ENCODE results near the gene MLLT10. TPM values are rescaled to one million over a fixed set of nuclear protein-coding genes. Genes with fewer than 3 reads are reported as not detected.

Gene MLLT10
- total RNA-seq, 1 experiment from 2014 or later = 60.1 TPM

DNA sequence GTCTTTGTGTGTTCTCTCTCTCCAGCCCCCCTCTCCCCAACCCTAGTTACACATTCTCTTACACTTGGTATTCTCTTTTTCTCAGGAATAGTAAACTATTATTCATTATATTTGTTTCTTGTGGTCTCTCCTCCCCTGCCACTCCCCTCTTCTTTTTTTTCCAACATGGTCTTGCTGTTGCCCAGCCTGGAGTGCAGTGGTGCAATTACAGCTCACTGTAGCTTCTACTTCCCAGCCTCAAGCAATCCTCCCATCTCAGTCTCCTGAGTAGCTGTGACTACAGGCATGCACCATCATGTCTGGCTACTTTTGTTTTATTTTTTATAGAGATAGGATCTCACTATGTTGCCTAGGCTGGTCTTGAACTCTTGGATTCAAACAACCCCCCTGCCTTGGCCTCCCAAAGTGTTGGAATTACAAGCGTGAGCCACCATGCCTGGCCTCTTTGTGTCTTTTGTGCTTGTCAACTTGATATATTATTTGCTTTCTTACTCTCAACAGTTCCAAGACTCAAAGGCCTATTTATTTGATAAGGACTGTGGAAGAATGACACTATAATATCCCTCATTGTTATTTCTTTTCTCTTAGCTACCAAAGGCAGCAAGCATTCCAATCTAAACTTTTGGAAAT is 66.9 kb downstream of the MLLT10 start (continued):
- TF ChIP-seq, protein P1, sequence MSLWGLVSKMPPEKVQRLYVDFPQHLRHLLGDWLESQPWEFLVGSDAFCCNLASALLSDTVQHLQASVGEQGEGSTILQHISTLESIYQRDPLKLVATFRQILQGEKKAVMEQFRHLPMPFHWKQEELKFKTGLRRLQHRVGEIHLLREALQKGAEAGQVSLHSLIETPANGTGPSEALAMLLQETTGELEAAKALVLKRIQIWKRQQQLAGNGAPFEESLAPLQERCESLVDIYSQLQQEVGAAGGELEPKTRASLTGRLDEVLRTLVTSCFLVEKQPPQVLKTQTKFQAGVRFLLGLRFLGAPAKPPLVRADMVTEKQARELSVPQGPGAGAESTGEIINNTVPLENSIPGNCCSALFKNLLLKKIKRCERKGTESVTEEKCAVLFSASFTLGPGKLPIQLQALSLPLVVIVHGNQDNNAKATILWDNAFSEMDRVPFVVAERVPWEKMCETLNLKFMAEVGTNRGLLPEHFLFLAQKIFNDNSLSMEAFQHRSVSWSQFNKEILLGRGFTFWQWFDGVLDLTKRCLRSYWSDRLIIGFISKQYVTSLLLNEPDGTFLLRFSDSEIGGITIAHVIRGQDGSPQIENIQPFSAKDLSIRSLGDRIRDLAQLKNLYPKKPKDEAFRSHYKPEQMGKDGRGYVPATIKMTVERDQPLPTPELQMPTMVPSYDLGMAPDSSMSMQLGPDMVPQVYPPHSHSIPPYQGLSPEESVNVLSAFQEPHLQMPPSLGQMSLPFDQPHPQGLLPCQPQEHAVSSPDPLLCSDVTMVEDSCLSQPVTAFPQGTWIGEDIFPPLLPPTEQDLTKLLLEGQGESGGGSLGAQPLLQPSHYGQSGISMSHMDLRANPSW (CRISPR knock-in tag; conservative IDR thresholded peaks at IDR 0.05; ENCODE audit: low read depth) = no peak
- TF ChIP-seq ETV6 (CRISPR knock-in tag; IDR thresholded peaks at IDR 0.05) = no peak
- no peak for TF ChIP-seq CREM (CRISPR knock-in tag; IDR thresholded peaks at IDR 0.05)
- TF ChIP-seq SMAD3 (CRISPR knock-in tag; IDR thresholded peaks at IDR 0.05; ENCODE audit: borderline replicate concordance) = no peak
- no peak for TF ChIP-seq HMGA2 (CRISPR knock-in tag; IDR thresholded peaks at IDR 0.05)
- TF ChIP-seq, protein P2, sequence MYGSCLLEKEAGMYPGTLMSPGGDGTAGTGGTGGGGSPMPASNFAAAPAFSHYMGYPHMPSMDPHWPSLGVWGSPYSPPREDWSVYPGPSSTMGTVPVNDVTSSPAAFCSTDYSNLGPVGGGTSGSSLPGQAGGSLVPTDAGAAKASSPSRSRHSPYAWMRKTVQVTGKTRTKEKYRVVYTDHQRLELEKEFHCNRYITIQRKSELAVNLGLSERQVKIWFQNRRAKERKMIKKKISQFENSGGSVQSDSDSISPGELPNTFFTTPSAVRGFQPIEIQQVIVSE (CRISPR knock-in tag; IDR thresholded peaks at IDR 0.05; ENCODE audit: borderline replicate concordance) = no peak
- no peak for TF ChIP-seq TEAD1 (CRISPR knock-in tag; IDR thresholded peaks at IDR 0.05)
- no peak for TF ChIP-seq NR1H2 (CRISPR knock-in tag; IDR thresholded peaks at IDR 0.05)

DNA sequence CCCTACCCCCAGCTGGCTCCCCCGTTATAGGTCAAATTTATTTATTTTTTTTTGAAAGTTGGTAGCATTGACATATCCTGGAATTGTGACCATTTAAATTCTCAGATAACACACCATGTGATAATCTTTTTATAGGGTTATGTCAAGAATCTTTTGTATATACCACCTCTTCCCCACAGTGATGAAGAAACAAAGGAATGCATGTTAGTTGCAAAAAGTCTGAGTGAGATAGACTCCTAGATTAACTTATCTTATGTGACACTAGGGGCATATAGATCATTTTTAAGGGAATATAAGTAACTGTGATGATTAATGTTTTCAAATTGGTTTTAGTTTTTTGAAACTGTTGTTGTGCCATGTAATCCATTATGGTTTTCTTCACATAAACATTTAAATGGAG is 68.3 kb downstream of the MLLT10 start:
- H3K9me3 Mint-ChIP-seq = peaks cover 4% of the 10 kb centered on the region; the same call in 1 of the 2 replicates
- H3K4me1 Mint-ChIP-seq = 0 out of 2 replicates have a peak, but pooled peaks cover 3% of the 10 kb centered on the region
- ATAC-seq (no peak), DNase-seq (ENCODE audit: low spot score) (no peak)
- ChIA-PET POLR2A (no interaction called here), CTCF (no interaction called here)
- peaks cover 12% of the 10 kb centered on the region for H3K36me3 Mint-ChIP-seq
- TF ChIP-seq, protein P3, sequence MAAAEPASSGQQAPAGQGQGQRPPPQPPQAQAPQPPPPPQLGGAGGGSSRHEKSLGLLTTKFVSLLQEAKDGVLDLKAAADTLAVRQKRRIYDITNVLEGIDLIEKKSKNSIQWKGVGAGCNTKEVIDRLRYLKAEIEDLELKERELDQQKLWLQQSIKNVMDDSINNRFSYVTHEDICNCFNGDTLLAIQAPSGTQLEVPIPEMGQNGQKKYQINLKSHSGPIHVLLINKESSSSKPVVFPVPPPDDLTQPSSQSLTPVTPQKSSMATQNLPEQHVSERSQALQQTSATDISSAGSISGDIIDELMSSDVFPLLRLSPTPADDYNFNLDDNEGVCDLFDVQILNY (CRISPR knock-in tag; IDR thresholded peaks at IDR 0.05) = no peak
- TF ChIP-seq RORB (CRISPR knock-in tag; IDR thresholded peaks at IDR 0.05) = no peak
- no peak for TF ChIP-seq ZNF121 (CRISPR knock-in tag; IDR thresholded peaks at IDR 0.05)
- TF ChIP-seq, protein P4, sequence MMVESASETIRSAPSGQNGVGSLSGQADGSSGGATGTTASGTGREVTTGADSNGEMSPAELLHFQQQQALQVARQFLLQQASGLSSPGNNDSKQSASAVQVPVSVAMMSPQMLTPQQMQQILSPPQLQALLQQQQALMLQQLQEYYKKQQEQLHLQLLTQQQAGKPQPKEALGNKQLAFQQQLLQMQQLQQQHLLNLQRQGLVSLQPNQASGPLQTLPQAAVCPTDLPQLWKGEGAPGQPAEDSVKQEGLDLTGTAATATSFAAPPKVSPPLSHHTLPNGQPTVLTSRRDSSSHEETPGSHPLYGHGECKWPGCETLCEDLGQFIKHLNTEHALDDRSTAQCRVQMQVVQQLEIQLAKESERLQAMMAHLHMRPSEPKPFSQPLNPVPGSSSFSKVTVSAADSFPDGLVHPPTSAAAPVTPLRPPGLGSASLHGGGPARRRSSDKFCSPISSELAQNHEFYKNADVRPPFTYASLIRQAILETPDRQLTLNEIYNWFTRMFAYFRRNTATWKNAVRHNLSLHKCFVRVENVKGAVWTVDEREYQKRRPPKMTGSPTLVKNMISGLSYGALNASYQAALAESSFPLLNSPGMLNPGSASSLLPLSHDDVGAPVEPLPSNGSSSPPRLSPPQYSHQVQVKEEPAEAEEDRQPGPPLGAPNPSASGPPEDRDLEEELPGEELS (CRISPR knock-in tag; IDR thresholded peaks at IDR 0.05) = no peak
- TF ChIP-seq RELA (CRISPR knock-in tag; IDR thresholded peaks at IDR 0.05; ENCODE audit: borderline replicate concordance) = no peak
- TF ChIP-seq NR1H2 (CRISPR knock-in tag; IDR thresholded peaks at IDR 0.05) = no peak
- TF ChIP-seq ESRRA (CRISPR knock-in tag; IDR thresholded peaks at IDR 0.05; ENCODE audit: borderline replicate concordance) = no peak
- no peak for TF ChIP-seq SMAD3 (CRISPR knock-in tag; IDR thresholded peaks at IDR 0.05; ENCODE audit: borderline replicate concordance)
- no peak for TF ChIP-seq FOXK1 (CRISPR knock-in tag; IDR thresholded peaks at IDR 0.05)
- no peak for TF ChIP-seq PRRX2 (CRISPR knock-in tag; IDR thresholded peaks at IDR 0.05)
- TF ChIP-seq, protein P5, sequence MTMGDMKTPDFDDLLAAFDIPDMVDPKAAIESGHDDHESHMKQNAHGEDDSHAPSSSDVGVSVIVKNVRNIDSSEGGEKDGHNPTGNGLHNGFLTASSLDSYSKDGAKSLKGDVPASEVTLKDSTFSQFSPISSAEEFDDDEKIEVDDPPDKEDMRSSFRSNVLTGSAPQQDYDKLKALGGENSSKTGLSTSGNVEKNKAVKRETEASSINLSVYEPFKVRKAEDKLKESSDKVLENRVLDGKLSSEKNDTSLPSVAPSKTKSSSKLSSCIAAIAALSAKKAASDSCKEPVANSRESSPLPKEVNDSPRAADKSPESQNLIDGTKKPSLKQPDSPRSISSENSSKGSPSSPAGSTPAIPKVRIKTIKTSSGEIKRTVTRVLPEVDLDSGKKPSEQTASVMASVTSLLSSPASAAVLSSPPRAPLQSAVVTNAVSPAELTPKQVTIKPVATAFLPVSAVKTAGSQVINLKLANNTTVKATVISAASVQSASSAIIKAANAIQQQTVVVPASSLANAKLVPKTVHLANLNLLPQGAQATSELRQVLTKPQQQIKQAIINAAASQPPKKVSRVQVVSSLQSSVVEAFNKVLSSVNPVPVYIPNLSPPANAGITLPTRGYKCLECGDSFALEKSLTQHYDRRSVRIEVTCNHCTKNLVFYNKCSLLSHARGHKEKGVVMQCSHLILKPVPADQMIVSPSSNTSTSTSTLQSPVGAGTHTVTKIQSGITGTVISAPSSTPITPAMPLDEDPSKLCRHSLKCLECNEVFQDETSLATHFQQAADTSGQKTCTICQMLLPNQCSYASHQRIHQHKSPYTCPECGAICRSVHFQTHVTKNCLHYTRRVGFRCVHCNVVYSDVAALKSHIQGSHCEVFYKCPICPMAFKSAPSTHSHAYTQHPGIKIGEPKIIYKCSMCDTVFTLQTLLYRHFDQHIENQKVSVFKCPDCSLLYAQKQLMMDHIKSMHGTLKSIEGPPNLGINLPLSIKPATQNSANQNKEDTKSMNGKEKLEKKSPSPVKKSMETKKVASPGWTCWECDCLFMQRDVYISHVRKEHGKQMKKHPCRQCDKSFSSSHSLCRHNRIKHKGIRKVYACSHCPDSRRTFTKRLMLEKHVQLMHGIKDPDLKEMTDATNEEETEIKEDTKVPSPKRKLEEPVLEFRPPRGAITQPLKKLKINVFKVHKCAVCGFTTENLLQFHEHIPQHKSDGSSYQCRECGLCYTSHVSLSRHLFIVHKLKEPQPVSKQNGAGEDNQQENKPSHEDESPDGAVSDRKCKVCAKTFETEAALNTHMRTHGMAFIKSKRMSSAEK (CRISPR knock-in tag; IDR thresholded peaks at IDR 0.05; ENCODE audit: borderline replicate concordance) = no peak
- TF ChIP-seq GABPB1 (CRISPR knock-in tag; IDR thresholded peaks at IDR 0.05) = no peak
- no peak for TF ChIP-seq FOXJ3 (CRISPR knock-in tag; IDR thresholded peaks at IDR 0.05; ENCODE audit: borderline replicate concordance)
- TF ChIP-seq, protein P6, sequence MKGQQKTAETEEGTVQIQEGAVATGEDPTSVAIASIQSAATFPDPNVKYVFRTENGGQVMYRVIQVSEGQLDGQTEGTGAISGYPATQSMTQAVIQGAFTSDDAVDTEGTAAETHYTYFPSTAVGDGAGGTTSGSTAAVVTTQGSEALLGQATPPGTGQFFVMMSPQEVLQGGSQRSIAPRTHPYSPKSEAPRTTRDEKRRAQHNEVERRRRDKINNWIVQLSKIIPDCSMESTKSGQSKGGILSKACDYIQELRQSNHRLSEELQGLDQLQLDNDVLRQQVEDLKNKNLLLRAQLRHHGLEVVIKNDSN (CRISPR knock-in tag; IDR thresholded peaks at IDR 0.05) = no peak
- no peak for TF ChIP-seq TCF7 (CRISPR knock-in tag; IDR thresholded peaks at IDR 0.05; ENCODE audit: low read depth)
- H3K27me3 Mint-ChIP-seq (ENCODE audit: low read depth) = no peaks in the 10 kb centered on the region
- no peak overlapping the region for H3K27ac Mint-ChIP-seq
- H3K4me3 Mint-ChIP-seq = no peak overlapping the region

Measured in WTC11 (cell line).